ENCODE measurements around the gene PAPSS2.
"Not testable (repeated sequence)": the region's sequence is repeated elsewhere in the genome, so short reads cannot be mapped to it uniquely, and the experiment has no call there.

PAPSS2 gene

DNA sequence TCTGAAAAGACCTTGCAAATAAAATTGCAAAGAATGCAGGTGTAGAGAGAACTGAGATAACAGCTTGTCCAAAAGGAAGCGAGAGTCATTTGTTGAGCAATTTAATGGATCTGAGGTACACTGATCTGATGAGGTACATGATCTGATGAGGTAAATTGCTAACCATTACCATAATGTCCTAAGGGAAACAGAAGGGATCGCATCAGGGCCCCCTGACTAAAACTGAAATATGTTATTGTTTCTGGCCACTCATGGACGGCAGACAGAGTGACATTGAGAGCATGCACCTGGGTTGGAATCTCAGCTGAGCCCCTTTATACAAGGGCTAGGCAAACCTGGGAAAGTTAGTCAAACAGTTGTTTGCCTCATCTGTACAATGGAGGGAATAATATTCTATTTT, 15.8 kb upstream of the PAPSS2 start:
- DNase-seq, result no peak

DNA sequence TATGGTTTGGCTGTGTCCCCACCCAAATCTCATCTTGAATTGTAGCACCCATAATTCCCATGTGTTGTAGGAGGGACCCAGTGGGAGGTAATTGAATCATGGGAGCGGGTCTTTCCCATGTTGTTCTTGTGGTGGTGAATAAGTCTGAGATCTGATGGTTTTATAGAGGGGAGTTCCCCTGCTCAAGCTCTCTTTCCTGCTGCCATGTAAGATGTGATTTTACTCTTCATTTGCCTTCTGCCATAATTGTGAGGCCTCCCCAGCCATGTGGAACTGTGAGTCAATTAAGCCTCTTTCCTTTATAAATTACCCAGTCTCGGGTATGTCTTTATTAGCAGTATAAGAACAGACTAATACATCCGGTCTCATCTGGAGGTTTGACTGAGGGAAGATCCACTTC, 15.2 kb upstream of the PAPSS2 start:
- DNase-seq, result not testable (repeated sequence)

DNA sequence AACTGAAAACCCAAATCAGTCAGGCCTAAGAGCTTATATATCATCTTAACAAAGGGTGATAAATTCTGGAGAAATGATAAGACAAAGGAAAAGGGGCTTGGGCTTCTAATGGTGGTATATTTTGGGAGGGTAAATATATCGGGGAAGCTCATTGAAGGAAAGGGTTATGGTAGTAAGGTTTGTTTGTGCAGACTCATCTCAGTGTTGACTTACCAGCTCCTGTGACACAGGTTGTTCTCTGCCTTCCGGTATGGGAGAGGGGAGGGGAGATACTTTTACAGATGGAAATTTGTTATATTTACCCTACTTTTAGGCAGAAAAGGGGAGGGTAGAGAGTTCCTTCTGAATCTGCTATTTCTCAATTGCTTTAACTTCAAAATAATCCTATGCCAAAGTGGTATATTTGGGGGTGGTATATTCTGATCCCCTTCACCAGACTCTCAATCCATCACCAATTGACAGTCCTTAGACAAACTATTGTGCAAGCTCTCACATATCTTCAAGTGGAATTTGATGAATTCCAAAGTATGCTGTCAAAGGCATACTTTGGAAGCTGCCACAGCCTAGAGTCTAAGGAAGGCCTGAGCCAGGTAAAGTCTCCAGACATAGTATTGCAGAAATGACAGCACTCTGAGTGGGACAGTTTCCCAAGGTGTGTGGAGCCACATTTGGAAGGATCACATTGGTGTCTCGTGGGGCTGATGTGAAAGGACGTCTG, 13.3 kb upstream of the PAPSS2 start:
- DNase-seq, result no peak

DNA sequence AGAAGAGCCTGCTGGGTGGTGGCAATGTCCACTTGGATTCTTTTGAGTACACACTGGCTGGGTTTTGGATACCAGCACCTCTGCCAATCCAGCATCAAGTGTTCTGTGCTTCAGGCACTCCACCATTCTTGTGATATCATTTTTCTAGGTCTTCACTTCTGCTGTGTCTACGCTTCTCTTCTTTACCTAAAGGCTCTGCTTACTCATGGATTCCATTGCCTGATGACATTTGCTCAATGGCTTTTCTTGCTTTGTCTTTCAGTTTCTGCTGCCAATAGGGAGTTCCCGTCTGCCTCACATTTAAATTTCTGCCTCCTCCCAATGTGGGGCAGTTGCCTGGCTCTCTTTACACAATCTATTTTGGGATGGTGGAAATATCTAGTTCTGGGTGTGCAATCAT, 12.7 kb upstream of the PAPSS2 start:
- no peak for DNase-seq

DNA sequence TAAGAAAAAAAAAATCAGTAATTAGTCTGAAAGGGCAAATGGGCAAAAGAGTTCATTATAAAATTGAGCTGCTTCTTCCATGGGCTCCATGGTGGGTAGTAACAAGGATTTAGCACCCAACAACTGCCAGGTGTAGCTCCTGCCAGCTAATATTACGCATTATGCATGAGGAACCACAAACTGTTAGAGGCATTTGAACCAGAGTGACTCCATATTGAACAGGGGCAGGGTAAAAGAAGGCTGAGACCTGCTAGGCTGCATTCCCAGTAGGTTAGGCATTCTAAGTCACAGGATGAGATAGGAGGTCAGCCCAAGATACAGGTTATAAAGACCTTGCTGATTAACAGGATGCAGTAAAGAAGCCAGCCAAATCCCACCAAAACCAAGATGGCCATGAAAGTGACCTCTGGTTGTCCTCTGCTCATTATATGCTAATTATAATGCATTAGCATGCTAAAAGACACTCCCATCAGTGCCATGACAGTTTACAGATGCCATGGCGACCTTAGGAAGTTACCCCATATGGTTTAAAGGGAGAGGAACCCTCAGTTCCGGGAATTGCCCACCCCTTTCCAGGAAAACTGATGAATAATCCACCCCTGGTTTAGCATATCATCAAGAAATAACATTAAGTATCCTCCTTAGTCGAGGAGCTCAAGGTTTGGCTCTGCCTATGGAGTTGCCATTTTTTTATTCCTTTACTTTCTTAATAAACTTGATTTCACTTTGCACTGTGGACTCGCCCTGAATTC, 8.7 kb upstream of the PAPSS2 start:
- no peak for DNase-seq

DNA sequence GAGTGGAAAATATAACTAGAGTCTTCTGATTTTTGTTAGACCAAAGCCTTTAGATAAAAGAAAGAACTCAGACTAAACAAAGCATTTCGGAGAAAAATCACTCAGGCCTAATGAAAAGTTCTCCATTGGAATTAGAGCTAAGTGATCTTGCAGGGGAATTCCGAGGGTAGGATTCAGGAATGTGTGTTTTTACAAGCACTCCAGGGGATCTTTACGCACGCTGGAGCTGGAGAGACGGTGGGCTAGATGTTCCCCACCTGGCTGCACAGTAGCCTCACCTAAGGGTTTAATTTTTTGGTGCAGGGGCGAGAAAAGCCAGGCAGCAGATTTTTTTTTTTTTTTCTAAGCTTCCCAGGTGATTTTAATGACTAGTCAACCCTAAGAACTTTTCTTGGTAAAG, 7.9 kb upstream of the PAPSS2 start:
- DNase-seq, result no peak

DNA sequence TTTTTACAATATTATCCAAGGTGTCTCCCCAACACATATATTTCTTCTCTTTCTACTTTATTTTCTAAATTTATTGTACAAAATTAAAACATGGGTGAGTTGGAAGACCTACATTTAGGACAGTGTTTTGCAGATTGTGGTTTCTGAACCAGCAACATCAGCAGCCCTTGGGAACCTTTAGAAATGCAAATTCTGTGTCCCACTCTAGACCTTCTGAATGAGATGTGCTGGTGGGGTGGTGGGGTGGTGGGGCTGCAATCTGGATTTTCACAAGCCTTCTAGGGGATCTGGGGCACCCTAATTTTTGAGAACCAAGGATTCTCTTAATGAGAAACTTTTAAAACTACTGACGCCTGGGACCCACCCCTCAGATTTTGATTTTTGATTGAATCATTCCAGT, 7.4 kb upstream of the PAPSS2 start:
- DNase-seq, result no peak

DNA sequence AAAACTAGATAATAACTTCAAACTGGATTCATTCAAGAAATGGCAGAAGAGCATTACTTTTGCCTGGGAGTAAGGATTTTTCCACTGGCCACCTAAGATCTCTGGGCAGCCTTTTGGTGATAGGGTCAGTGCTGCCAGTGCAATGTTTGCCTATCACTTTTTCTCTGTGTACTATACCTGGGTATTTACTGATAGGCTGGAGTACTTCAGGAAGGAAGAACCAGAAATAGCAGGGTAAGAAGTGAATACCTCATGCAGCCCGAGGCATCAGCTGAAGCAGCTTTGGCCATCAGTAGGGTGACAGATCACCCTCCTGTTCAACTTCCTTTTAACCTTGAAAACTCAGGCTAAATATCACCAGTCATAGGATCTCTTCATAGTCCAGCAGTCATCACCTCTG, 5.5 kb upstream of the PAPSS2 start:
- DNase-seq, result no peak

DNA sequence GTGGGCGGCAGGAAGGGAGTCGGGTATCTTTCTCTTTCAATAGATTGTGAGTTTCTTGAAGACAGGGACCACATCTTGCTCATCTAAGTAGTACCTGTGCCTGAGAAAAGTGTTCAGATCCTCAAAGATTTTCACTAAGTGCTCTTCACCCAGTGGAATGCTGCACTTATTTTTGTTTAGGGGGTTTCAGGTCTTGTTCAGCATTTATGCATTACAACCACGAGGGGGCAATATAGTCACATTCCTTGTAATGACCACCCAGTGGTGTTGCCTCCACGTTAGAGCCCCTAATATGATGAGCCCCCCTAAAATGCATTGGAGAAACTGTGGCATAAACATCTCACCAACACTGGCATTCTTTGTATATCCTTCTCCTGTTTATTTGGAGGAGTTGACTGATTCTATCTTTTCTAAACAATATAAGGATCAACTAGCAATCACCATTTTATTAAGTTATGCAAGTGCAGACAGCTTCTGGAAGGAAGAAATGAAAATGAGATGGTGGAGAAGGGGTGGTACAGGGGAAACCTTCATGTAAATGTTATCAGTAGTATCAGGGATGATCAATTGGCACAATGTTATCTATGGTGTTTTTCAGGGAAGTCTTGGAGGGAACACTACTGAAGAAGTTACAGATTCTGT, 3.1 kb upstream of the PAPSS2 start:
- DNase-seq, result peak in 1 of 2 donors; percentile 8

DNA sequence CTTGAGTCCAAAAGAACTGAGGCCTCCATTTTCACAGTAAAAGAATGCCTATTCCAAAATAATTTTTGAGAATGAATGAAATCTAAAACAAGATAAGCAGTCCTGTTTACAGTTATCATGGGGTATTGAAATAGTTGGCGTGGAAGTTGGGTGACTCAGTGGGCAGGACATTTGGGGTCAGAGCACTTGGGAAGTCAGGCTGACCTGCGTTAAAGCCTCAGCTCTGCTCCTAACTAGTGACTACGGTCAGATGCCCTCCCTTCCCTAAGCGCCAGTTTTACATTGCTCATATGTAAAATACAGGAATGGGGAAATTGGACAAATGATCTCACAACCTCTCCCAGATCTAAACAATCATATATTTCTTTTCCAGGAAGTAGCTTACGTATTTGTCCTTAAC, 2.3 kb upstream of the PAPSS2 start:
- no peak for DNase-seq

DNA sequence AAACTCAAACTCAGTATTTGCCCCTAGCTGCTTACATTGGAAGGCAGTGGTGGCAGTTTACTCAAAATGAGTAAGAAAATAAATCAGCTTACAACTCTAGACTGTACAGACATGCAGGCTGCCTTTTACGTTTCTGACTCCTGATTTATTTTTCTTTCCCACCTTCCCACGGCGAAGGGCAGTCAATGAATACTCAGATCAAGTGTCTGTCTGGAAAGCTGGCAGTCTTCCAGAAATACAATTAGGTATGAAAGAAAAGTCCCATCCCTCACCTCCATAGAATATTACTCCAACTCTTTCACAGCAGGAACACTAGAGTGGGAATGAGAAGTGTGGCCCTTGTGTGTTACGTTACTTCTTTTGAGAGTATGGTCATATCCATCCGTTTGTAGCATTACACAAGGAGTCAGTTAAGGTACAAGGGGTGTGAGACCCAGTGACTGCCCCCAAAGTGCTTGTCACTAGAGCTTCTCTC, 1.3 kb upstream of the PAPSS2 start:
- no peak for DNase-seq

DNA sequence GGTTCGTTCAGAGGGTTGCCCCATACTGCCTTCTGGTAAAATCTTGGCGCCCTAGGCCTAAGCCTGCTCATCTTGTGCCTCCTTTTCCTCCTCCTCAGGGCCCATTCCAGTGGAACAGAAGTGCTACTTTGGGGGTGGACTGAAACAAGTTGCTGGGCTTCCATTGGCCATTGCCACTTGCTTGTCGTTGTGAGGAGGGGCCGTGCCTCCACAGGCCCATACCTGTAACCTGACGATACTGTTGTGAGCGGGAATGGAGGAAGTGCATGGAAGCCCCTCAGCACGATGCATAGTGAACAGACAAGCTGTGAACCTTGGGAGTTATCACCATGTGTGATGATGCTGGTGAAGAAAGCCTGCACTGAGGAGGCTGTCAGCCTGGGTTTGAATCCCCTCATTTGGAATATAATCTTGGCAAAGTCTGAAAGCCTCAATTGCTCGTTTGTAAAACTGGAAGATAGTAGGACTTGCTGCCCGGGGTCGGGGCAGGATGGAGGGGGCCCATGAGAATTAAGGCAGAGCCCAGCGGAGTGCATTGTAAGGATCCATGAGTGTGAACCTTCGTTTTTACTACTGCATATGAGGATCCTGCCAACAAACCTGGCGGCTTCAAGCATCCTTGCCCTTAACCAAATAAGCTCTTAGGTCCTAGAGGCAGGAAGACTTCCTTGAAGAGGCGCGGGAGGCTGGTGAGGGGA, 671 bp upstream of the PAPSS2 start:
- no peak for DNase-seq

DNA sequence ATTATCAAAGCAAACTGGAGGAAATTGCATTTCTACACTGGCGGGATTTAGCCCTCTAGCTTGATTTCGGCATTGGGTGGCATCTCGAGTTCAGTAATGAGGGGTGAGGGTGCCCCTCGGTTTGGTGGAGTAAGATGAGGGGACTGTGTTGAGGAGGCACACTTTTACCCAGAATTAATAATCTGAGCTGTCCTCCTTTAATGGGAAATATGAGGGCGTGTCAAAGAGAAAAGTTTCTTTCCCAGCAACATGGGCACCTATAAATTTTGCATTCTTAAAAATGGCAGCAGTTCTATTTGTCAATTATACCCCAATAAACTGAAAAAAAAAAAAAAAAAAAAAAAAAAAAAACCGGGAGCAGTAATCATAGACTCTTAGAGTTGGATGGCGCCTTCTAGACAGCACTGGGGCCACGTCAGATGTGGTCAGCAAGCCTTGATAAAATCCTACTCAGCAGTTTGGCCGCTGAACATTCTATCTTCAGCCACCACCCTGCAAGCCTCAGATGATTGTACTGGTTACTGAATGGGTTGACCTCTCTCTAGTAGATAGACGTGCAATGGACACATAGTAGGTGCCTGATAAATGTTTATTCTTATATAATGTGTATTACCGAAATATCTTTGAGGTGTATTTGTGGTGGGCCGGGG, 931 bp downstream of the PAPSS2 start:
- no peak for DNase-seq

DNA sequence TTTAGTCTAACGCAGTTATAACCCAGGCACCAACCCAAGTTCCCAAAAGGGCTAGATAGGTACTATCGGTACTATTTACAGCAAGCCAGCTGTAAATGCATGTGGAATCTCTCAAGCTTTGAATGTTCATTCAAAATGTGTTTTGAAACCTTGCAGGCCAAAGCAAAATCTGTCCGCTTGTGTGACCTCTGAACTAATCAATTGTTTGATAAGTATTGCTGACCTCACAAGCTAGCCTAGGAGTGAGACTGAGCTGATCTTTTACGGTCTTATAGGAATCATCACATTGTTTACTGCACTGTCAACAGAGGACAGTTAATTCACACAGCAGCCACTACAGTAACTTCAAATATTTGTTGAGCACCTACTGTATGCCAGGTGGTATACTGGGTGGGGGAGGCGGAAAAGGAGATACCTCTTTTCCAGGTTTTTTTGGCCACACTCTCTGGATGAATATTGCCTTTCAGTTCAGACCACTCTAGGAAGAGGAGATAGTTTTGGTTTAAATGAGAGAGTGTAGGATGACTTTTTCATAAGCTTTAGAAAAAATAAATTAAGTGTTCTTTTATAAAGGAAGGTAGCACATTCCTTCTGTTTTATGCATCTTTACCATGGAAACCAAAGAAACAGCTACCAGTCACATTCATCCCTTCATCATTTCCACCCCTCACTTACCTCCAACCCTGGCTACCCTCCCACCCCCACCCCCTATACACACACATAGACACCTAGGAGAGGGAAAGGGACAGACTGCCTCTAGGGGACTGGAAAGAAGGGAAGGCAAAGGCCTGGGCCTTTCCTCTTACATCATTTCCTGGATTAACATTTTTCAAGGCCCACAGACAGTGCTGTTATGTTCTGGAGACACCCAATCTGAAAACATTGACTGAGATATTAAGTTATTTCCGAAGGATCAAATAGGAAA, 2.4 kb downstream of the PAPSS2 start:
- no peak for DNase-seq

DNA sequence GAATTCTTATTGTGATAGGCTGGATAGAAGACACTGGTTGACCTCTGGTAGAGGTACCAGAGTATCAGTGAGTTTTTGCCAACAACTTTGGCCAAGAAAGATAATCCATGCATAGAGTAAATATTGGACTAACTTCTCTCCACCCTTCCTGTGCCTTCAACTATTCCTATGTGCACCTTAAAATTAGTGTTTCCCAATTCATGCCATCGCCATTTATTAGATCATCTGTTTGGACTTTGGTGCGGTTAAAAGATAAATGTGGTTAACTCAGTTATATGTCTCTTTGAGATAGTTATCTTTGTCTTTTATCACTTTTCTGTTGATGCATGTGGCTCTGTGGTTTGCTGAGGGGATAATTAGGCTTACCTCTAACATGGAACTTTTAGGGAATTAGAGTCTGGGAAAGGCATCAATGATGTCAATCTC, 4.6 kb downstream of the PAPSS2 start:
- no peak for DNase-seq

DNA sequence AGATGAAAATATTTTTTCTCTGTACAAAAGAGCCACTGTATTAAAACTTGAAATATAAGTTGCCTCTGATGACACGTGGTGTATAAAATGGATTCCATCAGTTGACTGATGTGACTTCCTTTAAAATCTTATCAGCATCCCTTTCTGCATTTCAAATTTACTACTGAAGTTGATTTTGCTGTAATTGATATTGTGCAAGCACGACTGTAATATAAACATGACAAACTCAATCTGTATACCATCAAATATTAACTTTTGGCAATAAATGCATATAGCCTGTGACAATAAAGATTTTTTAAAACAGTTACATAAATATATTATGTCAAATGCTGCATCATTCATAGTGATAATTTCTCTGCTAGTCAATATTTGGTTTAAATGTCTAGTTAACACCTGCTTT, 7.8 kb downstream of the PAPSS2 start:
- DNase-seq, result no peak

DNA sequence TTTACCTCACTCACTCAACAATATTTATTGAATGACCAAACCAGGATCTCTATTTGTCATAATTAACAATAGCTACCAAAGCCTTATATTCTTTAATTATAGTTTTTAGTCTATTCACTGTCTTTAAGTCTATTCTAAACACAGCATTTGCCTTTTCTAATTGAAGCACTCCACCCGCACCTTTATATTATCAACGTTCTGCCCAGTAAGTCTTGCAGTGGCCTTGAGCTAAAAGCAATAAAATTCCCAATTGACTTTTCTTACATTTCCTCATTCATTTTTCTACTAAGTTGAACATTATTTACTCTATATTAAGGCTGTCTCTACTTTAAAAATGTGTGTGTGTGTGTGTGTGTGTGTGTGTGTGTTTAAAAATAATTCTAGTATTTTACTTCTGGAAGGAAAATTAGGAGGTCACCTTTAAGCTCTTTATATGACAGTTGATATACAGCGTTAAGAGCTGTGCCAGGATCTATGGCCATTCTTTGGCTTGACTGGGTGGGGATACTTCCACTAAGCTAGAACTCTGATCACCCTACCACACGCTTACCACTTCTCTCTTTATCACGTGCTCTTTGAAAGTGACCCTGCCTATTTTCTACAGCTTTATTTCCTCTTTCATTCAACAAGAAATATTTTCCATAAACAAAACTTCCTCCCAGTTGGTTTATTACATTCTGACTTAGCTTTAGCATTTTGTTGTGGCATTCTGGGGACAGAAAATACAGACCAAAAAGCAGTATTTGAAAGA, 8.8 kb downstream of the PAPSS2 start:
- DNase-seq, result no peak

DNA sequence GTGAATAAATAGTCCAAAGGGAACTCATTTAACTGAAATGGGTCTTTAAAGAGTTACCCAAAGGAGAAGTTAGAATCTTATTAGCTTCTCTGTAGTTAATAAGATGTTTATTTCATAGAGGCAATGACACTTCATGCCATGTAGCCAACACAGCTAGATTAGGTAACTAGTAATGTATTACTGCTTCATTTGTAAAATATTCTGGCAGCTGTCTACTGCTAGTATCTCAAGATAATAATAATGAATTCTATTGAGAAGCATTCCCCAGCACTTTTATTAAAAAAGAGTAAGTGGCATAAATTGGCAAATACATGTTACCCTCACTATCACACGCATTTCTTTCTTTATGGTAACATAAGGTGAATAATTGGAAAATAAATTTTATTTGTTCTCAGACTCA, 10.1 kb downstream of the PAPSS2 start:
- DNase-seq, result no peak

DNA sequence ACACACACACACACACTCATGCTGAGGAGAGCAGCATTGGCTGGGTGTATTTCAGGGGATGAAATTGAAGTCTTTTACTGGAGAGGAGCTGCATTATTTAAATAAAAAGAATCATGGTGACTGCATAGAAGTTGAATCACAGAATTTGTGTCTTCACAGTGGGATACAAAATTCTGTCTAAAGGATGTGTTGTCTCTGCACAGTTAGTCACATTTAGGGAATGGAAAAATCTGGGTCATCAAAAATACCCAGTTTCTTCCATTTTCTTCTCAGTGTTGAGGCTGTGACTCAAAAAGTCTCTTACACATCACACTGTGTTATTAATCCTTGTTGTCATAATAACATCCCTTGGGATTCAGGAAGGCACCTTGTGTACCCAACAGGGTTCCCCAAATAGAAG, 10.9 kb downstream of the PAPSS2 start:
- no peak for DNase-seq

DNA sequence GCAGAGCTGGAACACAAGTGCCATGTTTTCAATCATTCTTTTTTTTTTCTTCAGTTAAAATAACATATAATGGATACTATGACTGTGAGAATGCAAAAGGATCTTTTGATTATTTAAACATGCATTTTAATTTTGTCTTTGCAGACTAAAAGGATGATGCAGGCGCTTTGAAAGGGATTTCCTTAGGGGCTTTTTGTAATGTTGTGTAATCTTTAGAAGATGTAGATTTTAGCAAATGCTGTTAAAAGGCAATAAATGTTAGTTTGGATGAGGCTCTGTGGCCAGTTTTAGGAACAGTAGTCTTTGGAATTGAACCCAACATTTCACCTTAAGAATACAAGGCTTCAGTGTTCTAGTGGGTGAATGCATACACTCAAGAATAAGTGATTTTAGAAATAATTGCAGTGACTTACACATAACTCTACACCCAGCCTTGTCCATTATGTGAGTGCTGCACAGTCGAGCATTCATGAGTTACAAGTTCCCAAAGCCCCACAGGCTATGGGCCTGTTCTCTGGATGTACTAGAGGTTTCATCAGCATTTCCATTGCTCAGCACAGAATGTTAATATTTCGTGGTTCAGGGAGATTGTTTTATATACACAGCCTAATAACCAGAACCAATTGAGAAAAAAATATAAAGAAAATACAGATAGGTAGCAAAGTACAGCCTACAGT, 11.6 kb downstream of the PAPSS2 start:
- no peak for DNase-seq
